HEK293T (cell line): ENCODE results near the gene RAB11A.

Source experiments
- CTCF ChIA-PET: fragments of 350-600 bp; formaldehyde crosslinking; extraction: SDS; loops from one replicate; lab custom pipeline; 2021; ENCODE audit warnings: antibody characterized with exemption, inconsistent platforms; lab: Yijun Ruan, JAX
- POLR2A ChIA-PET: fragments of 350-600 bp; formaldehyde crosslinking; extraction: SDS; loops from one replicate; lab custom pipeline; 2020; ENCODE audit warnings: antibody characterized with exemption, inconsistent platforms; lab: Yijun Ruan, JAX
- DNase-seq: peaks from one replicate; pipeline ENCODE4 v3.0.0; 2012; ENCODE audit warnings: mixed read lengths; ENCODE audit errors: extremely low spot score
- ARNT ChIP-seq: fragments of 450-650 bp; IDR thresholded peaks from 2 replicates; pipeline ENCODE4 v1.6.1; 2017; ENCODE audit warnings: mild to moderate bottlenecking
- BHLHE40 ChIP-seq: fragments of 450-650 bp; IDR thresholded peaks from 2 replicates; pipeline ENCODE4 v1.6.1; 2016; ENCODE audit warnings: mild to moderate bottlenecking, moderate library complexity, borderline replicate concordance
- CTBP1 ChIP-seq: fragments of 450-650 bp; IDR thresholded peaks from 2 replicates; pipeline ENCODE4 v1.6.1; 2016; ENCODE audit warnings: borderline replicate concordance
- ELF4 ChIP-seq: fragments of 450-650 bp; IDR thresholded peaks from 2 replicates; pipeline ENCODE4 v1.6.1; 2017; ENCODE audit warnings: antibody characterized with exemption
- FOXA1 ChIP-seq: fragments of 450-650 bp; IDR thresholded peaks from 2 replicates; pipeline ENCODE4 v1.6.1; 2016; ENCODE audit warnings: mild to moderate bottlenecking
- FOXK2 ChIP-seq: fragments of 450-650 bp; IDR thresholded peaks from 2 replicates; pipeline ENCODE4 v1.6.1; 2016; ENCODE audit warnings: mild to moderate bottlenecking
- FOXM1 ChIP-seq: fragments of 450-650 bp; IDR thresholded peaks from 2 replicates; pipeline ENCODE4 v1.6.1; 2017; ENCODE audit warnings: mild to moderate bottlenecking, borderline replicate concordance
- HDGF ChIP-seq: fragments of 450-650 bp; IDR thresholded peaks from 2 replicates; pipeline ENCODE4 v1.6.1; 2017; ENCODE audit warnings: antibody characterized with exemption, borderline replicate concordance
- L3MBTL2 ChIP-seq: fragments of 450-650 bp; conservative IDR thresholded peaks from 2 replicates; pipeline ENCODE4 v1.6.1; 2016; ENCODE audit warnings: mild to moderate bottlenecking
- LEF1 ChIP-seq: fragments of 450-650 bp; IDR thresholded peaks from 2 replicates; pipeline ENCODE4 v1.6.1; 2017; ENCODE audit warnings: mild to moderate bottlenecking, borderline replicate concordance
- NFRKB ChIP-seq: fragments of 450-650 bp; IDR thresholded peaks from 2 replicates; pipeline ENCODE4 v1.6.1; 2016; ENCODE audit warnings: mild to moderate bottlenecking, moderate library complexity
- PKNOX1 ChIP-seq: fragments of 450-650 bp; IDR thresholded peaks from 2 replicates; pipeline ENCODE4 v1.6.1; 2016
- SP1 ChIP-seq: fragments of 450-650 bp; IDR thresholded peaks from 2 replicates; pipeline ENCODE4 v1.6.1; 2017
- SUZ12 ChIP-seq: fragments of 450-650 bp; IDR thresholded peaks from 2 replicates; pipeline ENCODE4 v1.6.1; 2016; ENCODE audit warnings: mild to moderate bottlenecking
- TARDBP ChIP-seq: fragments of 450-650 bp; IDR thresholded peaks from 2 replicates; pipeline ENCODE4 v1.6.1; 2016
- ZNF384 ChIP-seq: fragments of 450-650 bp; IDR thresholded peaks from 2 replicates; pipeline ENCODE4 v1.6.1; 2016

Gene RAB11A

GRCh38 chr15:65902373-65902772, 33.1 kb downstream of the RAB11A start:
- ChIA-PET POLR2A (interaction anchor here (0.9 kb wide), 1 partner anchor 32 kb away, joined by 3 read pairs; no protein-coding TSS in a partner anchor), CTCF (interaction anchor here (1.0 kb wide), 1 partner anchor 8 kb away, joined by 4 read pairs; no protein-coding TSS in a partner anchor)
- DNase-seq, result no peak
- no peak for TF ChIP-seq FOXK2
- TF ChIP-seq ARNT, result no peak
- no peak for TF ChIP-seq TARDBP
- no peak for TF ChIP-seq SUZ12
- TF ChIP-seq ELF4, result no peak
- no peak for TF ChIP-seq SP1
- TF ChIP-seq BHLHE40, result no peak
- TF ChIP-seq LEF1, result no peak
- no peak for TF ChIP-seq L3MBTL2
- TF ChIP-seq PKNOX1, result no peak
- no peak for TF ChIP-seq FOXM1
- no peak for TF ChIP-seq HDGF
- no peak for TF ChIP-seq CTBP1
- no peak for TF ChIP-seq FOXA1
- TF ChIP-seq ZNF384, result no peak
- TF ChIP-seq NFRKB, result no peak

GRCh38 chr15:65903296-65904073, 34.2 kb downstream of the RAB11A start:
- TF ChIP-seq ARNT (no peak), BHLHE40 (no peak), ELF4 (no peak), TARDBP (no peak), FOXK2 (no peak), HDGF (no peak), ZNF384 (no peak), FOXM1 (no peak), LEF1 (no peak), PKNOX1 (no peak), L3MBTL2 (no peak), CTBP1 (no peak), NFRKB (no peak), SUZ12 (no peak), SP1 (no peak), FOXA1 (no peak)
- ChIA-PET CTCF (interaction anchor here (0.6 kb wide), 1 partner anchor 8 kb away, joined by 3 read pairs; no protein-coding TSS in a partner anchor), POLR2A (no interaction called here)
- DNase-seq, result peak; percentile 3

GRCh38 chr15:65904301-65904700, 35.0 kb downstream of the RAB11A start:
- TF ChIP-seq LEF1, result no peak
- TF ChIP-seq ELF4, result no peak
- TF ChIP-seq FOXM1, result no peak
- TF ChIP-seq CTBP1, result no peak
- no peak for TF ChIP-seq ARNT
- TF ChIP-seq L3MBTL2, result no peak
- no peak for TF ChIP-seq TARDBP
- no peak for TF ChIP-seq FOXK2
- no peak for TF ChIP-seq BHLHE40
- TF ChIP-seq NFRKB, result no peak
- no peak for TF ChIP-seq PKNOX1
- TF ChIP-seq FOXA1, result no peak
- TF ChIP-seq ZNF384, result no peak
- TF ChIP-seq SUZ12, result no peak
- TF ChIP-seq HDGF, result no peak
- TF ChIP-seq SP1, result no peak
- ChIA-PET CTCF (no interaction called here), POLR2A (no interaction called here)
- no peak for DNase-seq

GRCh38 chr15:65906396-65906795, 37.1 kb downstream of the RAB11A start:
- TF ChIP-seq NFRKB (no peak), BHLHE40 (no peak), SP1 (no peak), CTBP1 (no peak), FOXK2 (no peak), TARDBP (no peak), FOXA1 (no peak)
- DNase-seq, result no peak
- ChIA-PET POLR2A (no interaction called here), CTCF (no interaction called here)

- ChIA-PET POLR2A (no interaction called here), CTCF (interaction anchor here (0.6 kb wide), 1 partner anchor 51 kb away, joined by 4 read pairs; no protein-coding TSS in a partner anchor)
- no peak for TF ChIP-seq CTBP1
- TF ChIP-seq ZNF384, result no peak
- no peak for TF ChIP-seq BHLHE40
- TF ChIP-seq TARDBP, result no peak
- TF ChIP-seq FOXM1, result no peak
- no peak for TF ChIP-seq ARNT
- no peak for TF ChIP-seq SUZ12
- TF ChIP-seq PKNOX1, result no peak
- no peak for TF ChIP-seq FOXK2
- TF ChIP-seq LEF1, result no peak
- TF ChIP-seq L3MBTL2, result no peak
- TF ChIP-seq NFRKB, result no peak
- no peak for TF ChIP-seq HDGF
- no peak for TF ChIP-seq SP1
- no peak for TF ChIP-seq ELF4
- TF ChIP-seq FOXA1, result no peak
Measured at GRCh38 chr15:65907661-65908060, 38.4 kb downstream of the RAB11A start.

More at GRCh38 chr15:65907661-65908060, 38.4 kb downstream of the RAB11A start:
- DNase-seq, result no peak
